Activated CD8-positive, alpha-beta memory T cell treated with anti-CD3 and anti-CD28 coated beads, Interleukin-2, amount 50 U/mL, for 4 hours (primary cell): ENCODE results near the gene KAZN.

ENCODE experiments used
- DNase-seq: peaks from one replicate; pipeline ENCODE4 v3.0.0-alpha.2; 2020

KAZN gene

GRCh38 chr1:15100880-15101760 is 502.6 kb downstream of the KAZN start:
- DNase-seq: no peak

DNA sequence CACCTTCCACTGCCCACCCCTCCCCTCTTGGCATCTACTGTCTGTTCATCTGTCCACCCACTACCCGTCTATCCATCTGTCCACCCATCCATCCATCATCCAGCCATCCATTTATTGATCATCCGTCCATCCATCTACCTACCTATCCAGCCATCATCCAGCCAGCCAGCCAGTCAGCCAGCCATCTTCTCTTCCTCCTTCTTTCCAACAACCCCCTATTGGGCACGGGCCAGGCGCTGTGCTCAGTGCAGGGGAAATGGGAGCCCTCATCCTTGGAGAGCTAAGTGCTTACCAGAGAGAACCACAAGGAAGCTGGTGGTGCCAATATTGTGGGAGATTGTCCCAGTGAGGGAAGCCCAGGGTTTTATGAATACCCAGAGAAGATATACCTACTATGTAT is 503.3 kb downstream of the KAZN start:
- no peak for DNase-seq

GRCh38 chr1:15102646-15103045 is 504.2 kb downstream of the KAZN start:
- DNase-seq: no peak

DNA sequence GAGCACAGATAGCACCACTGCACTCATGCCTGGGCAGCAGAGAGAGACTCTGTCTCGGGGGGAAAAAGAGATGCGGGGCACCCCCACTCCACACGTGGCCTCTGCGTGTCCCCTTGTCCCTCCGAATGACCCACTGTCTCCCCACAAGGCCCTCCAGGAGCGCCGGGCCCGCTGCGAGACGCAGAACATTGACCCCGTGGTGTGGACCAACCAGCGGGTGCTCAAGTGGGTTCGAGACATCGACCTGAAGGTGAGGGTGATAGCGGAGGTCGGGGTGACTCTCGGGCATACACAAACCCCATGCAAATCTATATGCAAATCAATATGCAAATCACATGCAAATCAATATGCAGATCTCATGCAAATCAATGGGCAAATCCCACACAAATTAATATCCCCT is 504.7 kb downstream of the KAZN start:
- DNase-seq: no peak

- DNase-seq: no peak
Measured at GRCh38 chr1:15103906-15104305, 505.4 kb downstream of the KAZN start.

DNA sequence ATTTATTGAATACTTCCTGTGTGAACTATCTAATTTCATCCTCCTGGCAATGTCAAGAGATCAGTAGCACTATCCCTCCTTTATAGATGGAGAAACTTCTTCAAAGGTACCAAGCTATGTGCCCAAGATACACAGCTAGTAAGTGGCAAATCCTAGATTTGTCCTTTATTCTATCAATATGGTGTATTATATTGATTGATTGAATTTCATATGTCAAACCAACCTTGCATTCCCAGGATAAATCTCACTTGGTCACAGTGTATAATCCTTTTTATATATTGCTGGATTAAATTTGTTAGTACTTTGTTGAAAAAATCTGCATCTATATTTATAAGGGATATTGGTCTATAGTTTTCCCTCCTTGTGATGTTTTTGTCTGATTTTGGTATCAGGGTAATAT is 506.3 kb downstream of the KAZN start:
- DNase-seq: no peak

DNA sequence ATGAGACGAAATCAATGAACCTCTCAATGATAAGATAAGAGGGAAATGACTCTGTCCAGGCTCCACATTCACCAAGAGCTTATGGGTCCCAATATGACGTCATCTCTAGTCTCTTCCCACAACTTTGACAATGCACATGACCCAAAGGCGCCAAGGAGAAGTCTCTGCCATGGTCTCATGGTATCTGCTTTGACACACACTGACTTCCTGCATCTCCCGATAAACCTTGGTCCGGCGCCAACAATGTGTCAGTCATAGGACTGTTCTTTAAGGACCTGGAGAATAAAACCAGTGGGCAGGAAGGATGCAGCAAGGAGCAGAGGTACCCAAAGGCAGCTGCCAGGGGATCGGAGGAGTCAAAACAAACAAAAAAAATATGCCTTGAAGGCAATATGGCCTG is 508.1 kb downstream of the KAZN start:
- DNase-seq: no peak

- no peak for DNase-seq
Measured at GRCh38 chr1:15107058-15107687, 508.7 kb downstream of the KAZN start.

DNA sequence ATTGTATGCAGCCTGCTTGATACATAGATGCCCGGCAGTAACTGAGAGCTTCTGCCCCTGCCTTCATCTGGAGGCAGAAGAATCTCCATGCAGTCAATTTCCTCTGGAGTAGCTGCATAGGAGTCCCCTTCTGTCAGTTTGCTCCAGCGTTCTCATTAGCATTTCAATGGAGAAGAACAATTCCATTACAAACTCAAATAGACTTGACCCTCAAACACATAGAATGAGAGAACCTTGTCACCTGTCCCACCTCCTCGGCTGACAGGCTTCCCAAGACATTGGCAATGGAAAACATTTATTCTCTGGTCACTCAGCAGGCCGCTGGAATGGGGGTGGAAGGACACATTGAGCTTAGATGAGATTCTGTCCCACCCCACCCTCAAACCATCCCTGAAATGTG is 509.4 kb downstream of the KAZN start:
- no peak for DNase-seq

DNA sequence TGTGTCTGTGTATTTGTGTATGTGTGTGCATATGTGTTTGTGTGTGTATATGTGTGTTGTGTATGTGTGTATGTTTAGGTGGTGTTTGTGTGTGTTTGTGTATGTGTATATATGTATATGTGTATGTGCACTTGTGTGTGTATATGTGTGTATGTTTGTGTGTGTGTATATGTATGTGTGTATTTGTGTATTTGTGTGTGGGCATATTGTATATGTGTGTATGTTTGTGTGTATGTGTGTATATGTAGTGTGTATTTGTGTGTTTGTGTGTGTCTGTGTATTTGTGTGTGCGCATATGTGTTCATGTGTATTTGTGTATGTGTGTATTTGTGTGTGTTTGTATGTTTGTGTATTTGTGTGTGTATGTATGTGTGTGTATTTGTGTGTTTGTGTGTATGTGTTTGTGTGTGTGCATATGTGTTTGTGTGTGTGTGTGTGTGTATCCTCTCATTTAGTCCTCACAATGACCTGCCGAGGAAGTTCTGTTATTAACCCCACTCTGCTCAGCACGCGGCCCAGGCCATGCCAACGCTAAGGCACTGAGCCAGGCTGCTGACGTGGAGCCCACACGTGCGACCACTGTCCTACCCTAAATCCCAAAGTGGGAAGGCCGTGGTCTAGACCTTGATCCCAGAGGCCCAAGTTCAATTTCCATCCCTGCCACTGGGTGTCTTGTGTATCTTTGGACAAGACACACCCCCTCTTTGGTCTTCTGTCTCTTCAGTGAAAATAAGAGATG is 511.8 kb downstream of the KAZN start:
- no peak for DNase-seq

DNA sequence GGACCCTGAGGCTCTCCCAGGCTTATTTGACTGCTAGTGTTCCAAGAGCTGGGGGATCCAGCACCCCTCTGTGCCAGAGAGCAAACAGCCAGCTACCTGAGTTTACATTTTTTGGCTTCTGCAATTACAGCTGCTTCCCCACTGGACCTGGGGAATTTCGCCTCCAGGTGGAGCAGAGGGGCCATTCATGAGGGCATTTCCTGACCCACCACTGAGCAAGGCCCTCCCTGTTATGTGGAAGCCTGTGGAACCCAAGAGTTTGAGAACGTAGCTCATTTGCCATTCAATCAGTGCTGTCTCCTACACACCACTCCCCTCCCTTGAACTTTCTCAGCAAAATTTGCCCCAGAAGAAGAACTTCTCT is 512.4 kb downstream of the KAZN start:
- no peak for DNase-seq

- DNase-seq: no peak
Measured at GRCh38 chr1:15113146-15113545, 514.7 kb downstream of the KAZN start.

DNA sequence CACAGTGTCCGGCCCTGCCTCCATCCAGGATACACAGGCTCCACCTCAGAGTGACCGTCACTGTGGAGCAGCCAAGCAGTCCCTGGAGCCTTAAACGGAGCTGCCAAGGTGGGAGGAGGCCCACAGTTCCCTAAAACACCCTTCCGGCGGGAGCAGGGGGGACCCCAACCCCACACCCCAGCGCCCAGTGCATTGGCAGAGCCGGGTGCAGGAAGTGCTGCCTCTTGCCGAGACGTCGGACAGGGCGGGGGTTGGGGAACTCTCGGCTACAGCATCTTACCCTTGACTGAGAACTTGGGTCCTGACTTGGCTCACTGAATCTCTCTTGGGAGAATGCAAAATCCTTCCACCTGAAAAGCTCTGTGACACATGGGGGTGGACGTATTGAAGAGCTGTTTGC is 516.4 kb downstream of the KAZN start:
- DNase-seq: no peak

DNA sequence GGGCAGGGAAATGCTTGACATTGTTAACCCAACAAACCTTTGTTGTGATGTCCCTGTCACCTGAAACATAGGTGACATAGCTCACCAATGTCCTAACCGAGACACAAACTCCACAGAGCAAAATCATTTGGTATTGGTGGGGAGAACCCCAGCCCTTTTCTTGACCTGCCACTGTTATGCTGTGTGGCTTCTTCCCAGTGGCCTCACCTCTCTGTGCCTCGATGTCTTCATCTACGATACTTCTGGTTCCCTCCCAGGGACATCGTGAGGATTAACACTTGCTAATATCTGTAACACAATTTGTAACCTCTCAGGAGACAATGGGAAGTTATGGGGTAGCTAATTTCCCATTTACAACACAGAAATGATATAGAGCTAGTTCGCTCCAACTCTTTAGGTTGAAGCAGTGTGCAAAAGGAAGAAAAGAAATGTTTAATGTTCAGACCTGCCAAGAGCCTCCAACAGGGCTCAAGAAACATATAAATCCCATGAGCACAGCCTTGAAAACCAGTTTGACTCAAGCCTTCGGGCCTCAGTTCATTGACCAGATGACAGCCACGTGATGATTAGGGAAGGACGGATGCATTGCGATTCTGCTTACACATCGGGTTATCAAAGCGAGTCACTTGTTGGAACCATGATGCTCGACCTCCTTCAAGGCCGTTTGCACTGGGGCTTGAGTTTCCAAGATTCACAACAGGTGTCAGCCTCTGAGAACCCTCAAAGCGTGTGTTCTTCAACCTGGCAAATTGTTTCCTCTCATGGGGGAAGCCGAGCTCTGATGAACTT is 517.3 kb downstream of the KAZN start:
- DNase-seq: no peak

DNA sequence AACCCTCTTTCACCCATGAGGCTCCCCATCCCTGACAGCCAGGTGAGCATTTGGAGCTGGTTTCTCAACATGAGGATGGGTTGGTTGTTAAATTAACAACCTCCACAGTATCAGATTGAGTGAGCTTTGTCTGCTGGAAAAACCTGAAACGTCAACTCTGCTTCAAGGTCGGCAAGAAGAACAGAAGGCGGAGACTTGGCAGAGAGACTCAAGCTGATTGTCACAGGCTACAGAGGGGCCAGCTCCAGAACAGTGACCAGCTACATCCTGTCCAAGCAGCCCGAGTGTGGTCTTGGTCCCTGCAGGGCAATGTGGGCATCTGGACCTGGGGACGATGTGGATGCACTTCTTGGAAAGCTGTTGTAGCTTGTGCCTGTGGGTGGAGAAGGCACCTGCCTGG is 518.5 kb downstream of the KAZN start:
- DNase-seq: no peak

- no peak for DNase-seq
Measured at GRCh38 chr1:15117671-15118325, 519.3 kb downstream of the KAZN start.

DNA sequence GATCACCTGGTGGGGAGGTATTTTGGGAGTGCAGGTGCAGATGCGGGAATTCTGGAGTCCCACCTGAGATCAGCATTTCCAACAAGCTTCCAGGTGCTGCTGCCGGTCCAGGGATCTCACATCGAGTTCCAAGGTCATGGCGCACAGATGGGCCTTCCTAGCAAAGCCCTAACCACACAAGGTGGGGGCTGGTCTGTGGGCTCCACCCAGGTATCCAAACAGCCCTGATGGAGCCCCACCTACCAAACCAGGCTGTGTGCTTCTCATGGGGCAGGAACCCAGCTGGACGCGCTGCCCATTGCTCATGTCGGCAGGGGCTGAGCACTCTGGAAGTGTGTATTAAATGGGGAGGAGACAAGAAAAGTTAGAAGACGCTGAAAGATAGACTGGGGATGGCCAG is 520.1 kb downstream of the KAZN start:
- DNase-seq: no peak

GRCh38 chr1:15120251-15120945 is 521.9 kb downstream of the KAZN start:
- no peak for DNase-seq

DNA sequence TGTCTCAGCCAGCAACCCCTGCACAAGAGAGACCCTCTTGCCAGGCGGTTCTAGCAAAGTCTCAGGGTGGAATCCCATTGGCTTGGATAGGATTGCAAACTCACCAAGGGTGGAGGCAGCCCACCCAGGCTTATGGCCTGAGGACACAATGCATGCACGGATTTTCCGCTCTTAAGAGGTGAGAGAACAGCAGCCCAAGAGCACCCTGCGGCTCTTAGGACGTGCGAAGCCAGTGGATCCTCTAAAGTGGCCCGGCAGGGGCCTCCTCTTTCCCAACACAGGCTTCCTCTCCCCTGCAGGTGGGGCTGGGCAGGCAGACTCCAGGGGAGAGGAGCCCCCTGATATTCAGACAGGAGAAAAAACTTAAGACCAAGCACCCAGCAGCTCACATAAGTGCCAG is 523.8 kb downstream of the KAZN start:
- DNase-seq: no peak

DNA sequence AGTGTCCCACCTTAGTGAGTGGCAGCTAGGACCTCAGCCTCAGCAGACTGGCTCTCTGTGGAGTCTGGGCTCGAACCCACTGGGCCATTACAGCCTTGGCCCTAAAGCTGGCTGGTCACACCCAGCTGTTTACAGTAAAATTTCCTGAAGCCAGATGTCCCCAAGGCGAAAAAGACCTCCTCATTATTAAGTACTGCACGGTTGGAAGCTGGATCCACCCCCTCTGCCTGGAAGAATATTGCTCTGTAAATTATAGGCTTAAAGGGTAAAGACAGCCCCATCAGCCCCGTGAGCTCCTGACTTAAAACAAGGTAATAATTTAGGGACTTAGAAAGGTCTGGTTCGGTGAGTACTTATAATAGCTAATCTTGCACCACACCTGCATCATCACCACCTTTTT is 524.8 kb downstream of the KAZN start:
- no peak for DNase-seq

DNA sequence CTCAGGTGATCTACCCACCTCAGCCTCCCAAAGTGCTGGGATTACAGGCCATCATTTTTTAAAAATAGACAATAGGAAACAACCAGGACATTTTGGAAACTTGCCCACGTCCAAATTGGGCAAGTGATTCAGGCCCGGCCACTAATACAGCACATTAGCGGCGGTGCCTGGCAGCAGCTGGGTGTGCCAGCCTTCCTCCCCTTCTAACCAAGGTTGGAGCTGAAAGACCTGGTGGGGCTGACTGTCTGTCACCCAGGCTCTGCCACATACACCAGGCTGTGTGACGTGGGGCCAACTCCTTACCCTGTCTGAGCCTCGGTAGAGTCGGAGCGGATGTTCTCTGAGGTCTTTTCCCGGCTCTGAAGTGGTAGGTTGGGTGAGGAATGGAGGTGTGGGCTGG is 525.4 kb downstream of the KAZN start:
- DNase-seq: no peak
